GM23248 (cell line): Measurements from ENCODE around the gene C8G.

Experiments
- EZH2 ChIP-seq: fragments of 200-600 bp; sonication (generic); IDR thresholded peaks from 2 replicates; pipeline ENCODE4 v1.6.1; 2018; ENCODE audit warnings: antibody characterized with exemption, mild to moderate bottlenecking; ENCODE audit not compliant: insufficient read depth, poor library complexity, severe bottlenecking
- EZH2phosphoT487 ChIP-seq: fragments of 200-600 bp; sonication (generic); IDR thresholded peaks from 2 replicates; pipeline ENCODE4 v1.6.1; 2018; ENCODE audit warnings: antibody characterized with exemption, moderate library complexity, mild to moderate bottlenecking, low read depth; ENCODE audit not compliant: insufficient read depth

- no peak for TF ChIP-seq EZH2phosphoT487
- no peak for TF ChIP-seq EZH2
These were observed 5.7 kb downstream of the C8G start for GRCh38 chr9:136950656-136951276.
